Measurements from ENCODE around the gene RNF212B. TPM values are rescaled to one million over a fixed set of nuclear protein-coding genes. Genes with fewer than 3 reads are reported as not detected.

RNF212B gene
- total and polyA plus RNA-seq, 10 of the 15 experiments (the other 5 are each of a cell fraction or from before 2014, with no cell fraction given) = not detected

DNA sequence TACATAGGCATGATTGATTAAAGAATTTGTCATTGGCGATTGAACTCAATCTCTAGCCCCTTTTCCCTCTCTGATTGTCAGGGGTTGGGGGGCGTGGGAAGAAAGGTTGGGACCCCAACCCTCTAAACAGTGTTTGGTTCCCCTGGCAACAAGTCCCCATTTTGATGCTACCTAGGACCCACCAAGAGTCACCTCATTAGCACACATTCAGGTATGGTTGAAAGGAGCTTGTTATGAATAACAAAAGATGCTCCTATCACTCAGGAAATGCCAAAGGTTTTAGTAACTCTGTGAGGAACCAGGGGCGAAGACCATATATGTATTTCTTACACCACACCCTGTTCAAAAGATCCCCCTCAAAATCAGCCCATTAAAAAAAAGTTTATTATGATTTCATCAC lies 14.3 kb downstream of the RNF212B start:
- no TSS peak for BruUV-seq (replicated peaks)
- Histone ChIP-seq H3K9me3 (replicated peaks; ENCODE audit: control insufficient read depth, insufficient read depth, low read length) (no peaks in the 10 kb centered on the region), H3K27me3 (replicated peaks in 1 of 2; ENCODE audit: control insufficient read depth in 2 of 2, insufficient read depth in 2 of 2, low read length in 1 of 2) (no peaks in the 10 kb centered on the region), H3K4me1 (ENCODE audit: control insufficient read depth, insufficient read depth, low read length) (no peaks in the 10 kb centered on the region), H3K27ac (ENCODE audit: control insufficient read depth, insufficient read depth) (no peak overlapping the region), H3K36me3 (ENCODE audit: control insufficient read depth in 2 of 2, insufficient read depth in 2 of 2, low read length in 1 of 2) (no peaks in the 10 kb centered on the region), H2AFZ (ENCODE audit: control insufficient read depth, low read depth, low read length) (no peak overlapping the region), H3K9ac (ENCODE audit: control insufficient read depth, insufficient read depth, low read length) (no peak overlapping the region), H4K20me1 (ENCODE audit: control insufficient read depth, insufficient read depth) (no peaks in the 10 kb centered on the region), H3K4me2 (ENCODE audit: control insufficient read depth, insufficient read depth) (no peak overlapping the region), H3K79me2 (ENCODE audit: control insufficient read depth, insufficient read depth, low read length) (no peaks in the 10 kb centered on the region), H3K4me3 (no peak overlapping the region)
- no peak for TF ChIP-seq IRF4 (IDR thresholded peaks at IDR 0.05; ENCODE audit: low read depth, low read length)
- no peak for TF ChIP-seq TARDBP (IDR thresholded peaks at IDR 0.05; ENCODE audit: borderline replicate concordance)
- TF ChIP-seq SIX5 (IDR thresholded peaks at IDR 0.05; ENCODE audit: low read depth, low read length, severe bottlenecking) = no peak
- TF ChIP-seq WRNIP1 (IDR thresholded peaks at IDR 0.05; ENCODE audit: borderline replicate concordance, low read depth, low read length) = no peak
- no peak for TF ChIP-seq SREBF1 (IDR thresholded peaks at IDR 0.05; ENCODE audit: low read length)
- TF ChIP-seq PML (IDR thresholded peaks at IDR 0.05; ENCODE audit: low read length) = no peak
- no peak for TF ChIP-seq IKZF1 (conservative IDR thresholded peaks at IDR 0.05)
- TF ChIP-seq, protein P1, sequence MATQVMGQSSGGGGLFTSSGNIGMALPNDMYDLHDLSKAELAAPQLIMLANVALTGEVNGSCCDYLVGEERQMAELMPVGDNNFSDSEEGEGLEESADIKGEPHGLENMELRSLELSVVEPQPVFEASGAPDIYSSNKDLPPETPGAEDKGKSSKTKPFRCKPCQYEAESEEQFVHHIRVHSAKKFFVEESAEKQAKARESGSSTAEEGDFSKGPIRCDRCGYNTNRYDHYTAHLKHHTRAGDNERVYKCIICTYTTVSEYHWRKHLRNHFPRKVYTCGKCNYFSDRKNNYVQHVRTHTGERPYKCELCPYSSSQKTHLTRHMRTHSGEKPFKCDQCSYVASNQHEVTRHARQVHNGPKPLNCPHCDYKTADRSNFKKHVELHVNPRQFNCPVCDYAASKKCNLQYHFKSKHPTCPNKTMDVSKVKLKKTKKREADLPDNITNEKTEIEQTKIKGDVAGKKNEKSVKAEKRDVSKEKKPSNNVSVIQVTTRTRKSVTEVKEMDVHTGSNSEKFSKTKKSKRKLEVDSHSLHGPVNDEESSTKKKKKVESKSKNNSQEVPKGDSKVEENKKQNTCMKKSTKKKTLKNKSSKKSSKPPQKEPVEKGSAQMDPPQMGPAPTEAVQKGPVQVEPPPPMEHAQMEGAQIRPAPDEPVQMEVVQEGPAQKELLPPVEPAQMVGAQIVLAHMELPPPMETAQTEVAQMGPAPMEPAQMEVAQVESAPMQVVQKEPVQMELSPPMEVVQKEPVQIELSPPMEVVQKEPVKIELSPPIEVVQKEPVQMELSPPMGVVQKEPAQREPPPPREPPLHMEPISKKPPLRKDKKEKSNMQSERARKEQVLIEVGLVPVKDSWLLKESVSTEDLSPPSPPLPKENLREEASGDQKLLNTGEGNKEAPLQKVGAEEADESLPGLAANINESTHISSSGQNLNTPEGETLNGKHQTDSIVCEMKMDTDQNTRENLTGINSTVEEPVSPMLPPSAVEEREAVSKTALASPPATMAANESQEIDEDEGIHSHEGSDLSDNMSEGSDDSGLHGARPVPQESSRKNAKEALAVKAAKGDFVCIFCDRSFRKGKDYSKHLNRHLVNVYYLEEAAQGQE (IDR thresholded peaks at IDR 0.05; ENCODE audit: low read depth, low read length) = no peak
- no peak for TF ChIP-seq SUPT20H (IDR thresholded peaks at IDR 0.05; ENCODE audit: borderline replicate concordance, control insufficient read depth, low read depth, low read length)
- TF ChIP-seq SRF (IDR thresholded peaks at IDR 0.05; ENCODE audit: low read depth in 2 of 2, low read length in 2 of 2) = no peak
- TF ChIP-seq HSF1 (IDR thresholded peaks at IDR 0.05; ENCODE audit: low read depth, low read length) = no peak
- no peak for TF ChIP-seq BACH1 (IDR thresholded peaks at IDR 0.05; ENCODE audit: borderline replicate concordance)
- TF ChIP-seq PKNOX1 (IDR thresholded peaks at IDR 0.05) = no peak
- no peak for TF ChIP-seq HDGF (IDR thresholded peaks at IDR 0.05)
- TF ChIP-seq ETV6 (conservative IDR thresholded peaks at IDR 0.05 in 1 of 2, IDR thresholded peaks at IDR 0.05 in 1 of 2; ENCODE audit: borderline replicate concordance in 1 of 2, low read depth in 1 of 2) = no peak
- TF ChIP-seq YY1 (IDR thresholded peaks at IDR 0.05; ENCODE audit: low read depth, low read length) = no peak
- TF ChIP-seq RUNX3 (IDR thresholded peaks at IDR 0.05; ENCODE audit: low read length) = no peak
- no peak for TF ChIP-seq ZNF217 (IDR thresholded peaks at IDR 0.05)
- no peak for TF ChIP-seq BHLHE40 (IDR thresholded peaks at IDR 0.05; ENCODE audit: borderline replicate concordance in 1 of 2, low read depth in 2 of 2, low read length in 1 of 2)
- RAD21 ChIA-PET (ENCODE audit: unreplicated experiment) = no interaction called here
- DNase-seq (ENCODE audit: low read depth, low spot score) = no peak
- CTCF ChIA-PET = no interaction called here
- POLR2A ChIA-PET = no interaction called here
- 10% methylated on average over 3 of the region's 3 CpGs for WGBS (ENCODE audit: insufficient coverage, insufficient replicate concordance, low lambda C conversion rate, missing lambda C conversion rate)
- SMC1A ChIA-PET (ENCODE audit: uncharacterized antibody, unreplicated experiment) = no interaction called here
- in situ Hi-C loops (cut with MboI) = no loop called here
- no peak for ATAC-seq
- FAIRE-seq = no peak
- intact Hi-C loops (cut with micrococcal nuclease; ENCODE audit: unreplicated experiment) = no loop called here

Measured in GM12878 (cell line).